IPS DF 6.9 (cell line): Measurements from ENCODE around the gene FCAR.
"Not testable (repeated sequence)": the region's sequence is repeated elsewhere in the genome, so short reads cannot be mapped to it uniquely, and the experiment has no call there.

Source experiments
- DNase-seq: peaks from one replicate; pipeline ENCODE4 v3.0.0-alpha.2; 2013; ENCODE audit warnings: low read depth, low spot score
- H3K27ac ChIP-seq: one replicate; pipeline ENCODE4 v1.5.1; 2013; ENCODE audit warnings: low read length, control low read depth
- H3K27me3 ChIP-seq: 2 replicates; pipeline ENCODE4 v1.6.1; 2013; ENCODE audit warnings: mild to moderate bottlenecking, low read length; ENCODE audit not compliant: control insufficient read depth, insufficient read depth
- H3K36me3 ChIP-seq: 2 replicates; pipeline ENCODE4 v1.6.1; 2013; ENCODE audit warnings: low read length; ENCODE audit not compliant: control insufficient read depth, insufficient read depth
- H3K4me1 ChIP-seq: 2 replicates; pipeline ENCODE4 v1.6.1; 2013; ENCODE audit warnings: low read length; ENCODE audit not compliant: control insufficient read depth, insufficient read depth
- H3K4me3 ChIP-seq: 2 replicates; pipeline ENCODE4 v1.5.1; 2013; ENCODE audit warnings: mild to moderate bottlenecking, low read length
- H3K9me3 ChIP-seq: 2 replicates; pipeline ENCODE4 v1.6.1; 2013; ENCODE audit warnings: low read length, inconsistent platforms; ENCODE audit not compliant: control insufficient read depth, insufficient read depth
- WGBS: extraction: QIAGEN DNeasy Blood & Tissue Kit; methylation state at CpG from one replicate; pipeline ENCODE4 v1.1.7; 2013; ENCODE audit warnings: mixed read lengths, missing lambda C conversion rate; ENCODE audit not compliant: insufficient read length, insufficient coverage; 5-methylcytosine and 5-hydroxymethylcytosine counted together

The FCAR gene

GRCh38 chr19:54938906-54939305, 64.9 kb downstream of the FCAR start:
- no CpG with 5 or more reads among the region's 11 CpGs for WGBS

GRCh38 chr19:54939538-54939937, 65.5 kb downstream of the FCAR start:
- H3K9me3 ChIP-seq: peaks cover 11% of the 10 kb centered on the region
- H3K4me3 ChIP-seq, H3K36me3 ChIP-seq, H3K27me3 ChIP-seq, DNase-seq, H3K27ac ChIP-seq, H3K4me1 ChIP-seq: not testable (repeated sequence)
- WGBS: no CpG with 5 or more reads among the region's 28 CpGs

More at GRCh38 chr19:54938906-54939305, 64.9 kb downstream of the FCAR start:
- Histone ChIP-seq H3K27me3 (no peaks in the 10 kb centered on the region), H3K4me3 (no peak overlapping the region), H3K27ac (no peak overlapping the region), H3K4me1 (no peaks in the 10 kb centered on the region; the same call in 1 of the 2 replicates), H3K9me3 (peaks cover 14% of the 10 kb centered on the region), H3K36me3 (no peaks in the 10 kb centered on the region)
- no peak for DNase-seq
